GM18867 (cell line): ENCODE measurements around the gene TFRC.
A peak's percentile ranks its signal among the peaks of the same experiment; 100 is the strongest.
"Not testable (repeated sequence)": the region's sequence is repeated elsewhere in the genome, so short reads cannot be mapped to it uniquely, and the experiment has no call there.

Experiments
- ATAC-seq: cut with Tn5 transposase; IDR thresholded peaks from one replicate; pipeline ENCODE4 v1.9.1; 2021; ENCODE audit warnings: mild to moderate bottlenecking, moderate library complexity; ENCODE audit not compliant: unreplicated experiment

The TFRC gene

GRCh38 chr3:196082619-196082971 lies 705 bp upstream of the TFRC start:
- ATAC-seq = no peak

- peak; percentile 35 for ATAC-seq
These were observed 672 bp downstream of the TFRC start for GRCh38 chr3:196081002-196081833.

GRCh38 chr3:196080101-196080846 lies 1.6 kb downstream of the TFRC start:
- not testable (repeated sequence) for ATAC-seq

GRCh38 chr3:196079682-196080081 lies 2.2 kb downstream of the TFRC start:
- ATAC-seq = no peak

GRCh38 chr3:196075013-196075412 lies 6.9 kb downstream of the TFRC start:
- ATAC-seq = no peak

GRCh38 chr3:196073255-196073753 lies 8.6 kb downstream of the TFRC start:
- peak; percentile 64 for ATAC-seq

GRCh38 chr3:196072313-196072712 lies 9.6 kb downstream of the TFRC start:
- ATAC-seq = no peak

- ATAC-seq = not testable (repeated sequence)
These were observed 13.1 kb downstream of the TFRC start for GRCh38 chr3:196068812-196069211.

GRCh38 chr3:196067439-196067838 lies 14.5 kb downstream of the TFRC start:
- ATAC-seq = no peak

- no peak for ATAC-seq
These were observed 17.9 kb downstream of the TFRC start for GRCh38 chr3:196063971-196064370.

- no peak for ATAC-seq
These were observed 18.4 kb downstream of the TFRC start for GRCh38 chr3:196063456-196063855.

GRCh38 chr3:196063049-196063448 lies 18.8 kb downstream of the TFRC start:
- no peak for ATAC-seq

GRCh38 chr3:196060834-196061233 lies 21.1 kb downstream of the TFRC start:
- no peak for ATAC-seq

GRCh38 chr3:196057760-196058331 lies 24.0 kb downstream of the TFRC start:
- ATAC-seq = no peak

GRCh38 chr3:196056371-196056770 lies 25.5 kb downstream of the TFRC start:
- not testable (repeated sequence) for ATAC-seq

- ATAC-seq = no peak
These were observed 26.1 kb downstream of the TFRC start for GRCh38 chr3:196055683-196056270.

GRCh38 chr3:196055240-196055639 lies 26.6 kb downstream of the TFRC start:
- no peak for ATAC-seq

- no peak for ATAC-seq
These were observed 27.2 kb downstream of the TFRC start for GRCh38 chr3:196054661-196055060.

- ATAC-seq = no peak
These were observed 28.4 kb downstream of the TFRC start for GRCh38 chr3:196053487-196053886.

GRCh38 chr3:196051282-196052076 lies 30.4 kb downstream of the TFRC start:
- ATAC-seq = no peak
